NCI-H2196 (cell line): ENCODE data around the gene SLC17A8.
"Not testable (repeated sequence)": the region's sequence is repeated elsewhere in the genome, so short reads cannot be mapped to it uniquely, and the experiment has no call there.

Experiments used
- DNase-seq: peaks from one replicate; lab custom pipeline; 2025; ENCODE audit not compliant: unreplicated experiment; lab: John Stamatoyannopoulos, UW

SLC17A8 gene

GRCh38 chr12:100356644-100357223 lies at the start of gene SLC17A8:
SLC17A8 (plus strand) TSS chr12:100357074; CDS start chr12:100357392, 318 bp downstream.
- DNase-seq, result no peak

- DNase-seq, result not testable (repeated sequence)
Observed at GRCh38 chr12:100308138-100308537, 48.7 kb upstream of the SLC17A8 start.

GRCh38 chr12:100311317-100311716 lies 45.6 kb upstream of the SLC17A8 start:
- no peak for DNase-seq

GRCh38 chr12:100317371-100317770 lies 39.5 kb upstream of the SLC17A8 start:
- DNase-seq, result no peak

- no peak for DNase-seq
Observed at GRCh38 chr12:100324498-100324897, 32.4 kb upstream of the SLC17A8 start.

- no peak for DNase-seq
Observed at GRCh38 chr12:100326208-100326607, 30.7 kb upstream of the SLC17A8 start.

GRCh38 chr12:100329800-100330199 lies 27.1 kb upstream of the SLC17A8 start:
- DNase-seq, result no peak

- no peak for DNase-seq
Observed at GRCh38 chr12:100331871-100332270, 25.0 kb upstream of the SLC17A8 start.

GRCh38 chr12:100332852-100333251 lies 24.0 kb upstream of the SLC17A8 start:
- no peak for DNase-seq

GRCh38 chr12:100337299-100337698 lies 19.6 kb upstream of the SLC17A8 start:
- DNase-seq, result no peak

- peak; percentile 18 for DNase-seq
Observed at GRCh38 chr12:100337727-100338126, 19.1 kb upstream of the SLC17A8 start.

GRCh38 chr12:100339071-100339470 lies 17.8 kb upstream of the SLC17A8 start:
- DNase-seq, result no peak

- not testable (repeated sequence) for DNase-seq
Observed at GRCh38 chr12:100342897-100343296, 14.0 kb upstream of the SLC17A8 start.

GRCh38 chr12:100344351-100344750 lies 12.5 kb upstream of the SLC17A8 start:
- not testable (repeated sequence) for DNase-seq

GRCh38 chr12:100345020-100345767 lies 11.7 kb upstream of the SLC17A8 start:
- DNase-seq, result no peak

GRCh38 chr12:100346660-100347059 lies 10.2 kb upstream of the SLC17A8 start:
- DNase-seq, result peak; percentile 4

GRCh38 chr12:100348657-100349454 lies 8.0 kb upstream of the SLC17A8 start:
- DNase-seq, result peak; percentile 35

GRCh38 chr12:100359248-100359647 lies 2.4 kb downstream of the SLC17A8 start:
- no peak for DNase-seq

GRCh38 chr12:100359822-100360221 lies 2.9 kb downstream of the SLC17A8 start:
- DNase-seq, result no peak

GRCh38 chr12:100360450-100360849 lies 3.6 kb downstream of the SLC17A8 start:
- DNase-seq, result no peak

- no peak for DNase-seq
Observed at GRCh38 chr12:100364324-100364723, 7.5 kb downstream of the SLC17A8 start.

- DNase-seq, result no peak
Observed at GRCh38 chr12:100365411-100365810, 8.5 kb downstream of the SLC17A8 start.
